ENCODE data around the gene PPIL1. TPM values are rescaled to one million over a fixed set of nuclear protein-coding genes. Genes with fewer than 3 reads are reported as not detected.

The PPIL1 gene
- polyA plus RNA-seq, 1 donor from 2014 or later, result 104 TPM

GRCh38 chr6:36827261-36828079 is 47.1 kb downstream of the PPIL1 start:
- H3K9me2 ChIP-seq (ENCODE audit: insufficient read depth, low read length), result no peaks in the 10 kb centered on the region
- H2AFZ ChIP-seq (ENCODE audit: low read depth, low read length), result no peak overlapping the region
- no peak overlapping the region for H3K4me3 ChIP-seq (ENCODE audit: low read length)
- no peak for TF ChIP-seq CTCF (IDR thresholded peaks at IDR 0.05; ENCODE audit: poor library complexity, severe bottlenecking)
- no peak for TF ChIP-seq EP300 (conservative IDR thresholded peaks at IDR 0.05; ENCODE audit: poor library complexity, severe bottlenecking)
- no peak for TF ChIP-seq SMC3 (conservative IDR thresholded peaks at IDR 0.05; ENCODE audit: poor library complexity)
- no peak for TF ChIP-seq POLR2AphosphoS5 (IDR thresholded peaks at IDR 0.05)
- TF ChIP-seq MXI1 (conservative IDR thresholded peaks at IDR 0.05; ENCODE audit: poor library complexity, severe bottlenecking), result no peak
- TF ChIP-seq REST (IDR thresholded peaks at IDR 0.05; ENCODE audit: borderline replicate concordance), result no peak
- no peak for TF ChIP-seq TAF1 (IDR thresholded peaks at IDR 0.05; ENCODE audit: low read depth)
- TF ChIP-seq RAD21 (conservative IDR thresholded peaks at IDR 0.05), result no peak
- no peak for TF ChIP-seq EZH2 (IDR thresholded peaks at IDR 0.05; ENCODE audit: borderline replicate concordance, insufficient read depth, low read length, poor library complexity, severe bottlenecking)
- no peaks in the 10 kb centered on the region for H3K9me3 ChIP-seq (ENCODE audit: low read length)
- no peak overlapping the region for H3K27ac ChIP-seq (ENCODE audit: low read length)
- H3K36me3 ChIP-seq (ENCODE audit: insufficient read depth, low read length), result no peaks in the 10 kb centered on the region
- H3F3A ChIP-seq (ENCODE audit: insufficient read depth, low read length, poor library complexity, severe bottlenecking), result no peaks in the 10 kb centered on the region
- no peaks in the 10 kb centered on the region for H3K27me3 ChIP-seq (ENCODE audit: insufficient read depth, low read depth, low read length)
- no peaks in the 10 kb centered on the region for H4K20me1 ChIP-seq (ENCODE audit: insufficient read depth)
- H3K79me2 ChIP-seq (replicated peaks; ENCODE audit: insufficient read depth, low read length), result no peaks in the 10 kb centered on the region
- no peak overlapping the region for H3K9ac ChIP-seq (ENCODE audit: low read length)
- H3K4me2 ChIP-seq (ENCODE audit: low read length), result no peak overlapping the region

GRCh38 chr6:36826520-36827227 is 47.9 kb downstream of the PPIL1 start:
- Histone ChIP-seq H3K27me3 (ENCODE audit: insufficient read depth, low read depth, low read length) (no peaks in the 10 kb centered on the region), H3K9ac (ENCODE audit: low read length) (no peak overlapping the region), H3K4me2 (ENCODE audit: low read length) (no peak overlapping the region), H3K9me2 (ENCODE audit: insufficient read depth, low read length) (no peaks in the 10 kb centered on the region), H3K9me3 (ENCODE audit: low read length) (no peaks in the 10 kb centered on the region), H2AFZ (ENCODE audit: low read depth, low read length) (no peak overlapping the region), H3K27ac (ENCODE audit: low read length) (no peak overlapping the region), H3F3A (ENCODE audit: insufficient read depth, low read length, poor library complexity, severe bottlenecking) (no peaks in the 10 kb centered on the region), H4K20me1 (ENCODE audit: insufficient read depth) (no peaks in the 10 kb centered on the region), H3K79me2 (replicated peaks; ENCODE audit: insufficient read depth, low read length) (no peaks in the 10 kb centered on the region), H3K4me3 (ENCODE audit: low read length) (no peak overlapping the region), H3K36me3 (ENCODE audit: insufficient read depth, low read length) (no peaks in the 10 kb centered on the region)
- no peak for TF ChIP-seq REST (IDR thresholded peaks at IDR 0.05; ENCODE audit: borderline replicate concordance)
- TF ChIP-seq EP300 (conservative IDR thresholded peaks at IDR 0.05; ENCODE audit: poor library complexity, severe bottlenecking), result no peak
- TF ChIP-seq RAD21 (conservative IDR thresholded peaks at IDR 0.05), result no peak
- no peak for TF ChIP-seq CTCF (IDR thresholded peaks at IDR 0.05; ENCODE audit: poor library complexity, severe bottlenecking)
- no peak for TF ChIP-seq POLR2AphosphoS5 (IDR thresholded peaks at IDR 0.05)
- no peak for TF ChIP-seq TAF1 (IDR thresholded peaks at IDR 0.05; ENCODE audit: low read depth)
- no peak for TF ChIP-seq EZH2 (IDR thresholded peaks at IDR 0.05; ENCODE audit: borderline replicate concordance, insufficient read depth, low read length, poor library complexity, severe bottlenecking)
- no peak for TF ChIP-seq SMC3 (conservative IDR thresholded peaks at IDR 0.05; ENCODE audit: poor library complexity)
- no peak for TF ChIP-seq MXI1 (conservative IDR thresholded peaks at IDR 0.05; ENCODE audit: poor library complexity, severe bottlenecking)

Measured in neural cell (in vitro differentiated cells).